ENCODE measurements around the gene RPL21.
"Not testable (repeated sequence)": the region's sequence is repeated elsewhere in the genome, so short reads cannot be mapped to it uniquely, and the experiment has no call there.

The RPL21 gene

GRCh38 chr13:27289011-27289665, 37.8 kb downstream of the RPL21 start:
- no peak for DNase-seq (ENCODE audit: low spot score)

- DNase-seq (ENCODE audit: low spot score) = no peak
Measured at GRCh38 chr13:27290715-27291114, 39.4 kb downstream of the RPL21 start.

- DNase-seq (ENCODE audit: low spot score) = not testable (repeated sequence)
Measured at GRCh38 chr13:27291967-27292366, 40.6 kb downstream of the RPL21 start.

- peak; percentile 68 for DNase-seq (ENCODE audit: low spot score)
Measured at GRCh38 chr13:27293076-27293691, 41.8 kb downstream of the RPL21 start.

GRCh38 chr13:27293873-27294515, 42.6 kb downstream of the RPL21 start:
- DNase-seq (ENCODE audit: low spot score) = peak; percentile 77

- DNase-seq (ENCODE audit: low spot score) = no peak
Measured at GRCh38 chr13:27295096-27295495, 43.7 kb downstream of the RPL21 start.

- DNase-seq (ENCODE audit: low spot score) = no peak
Measured at GRCh38 chr13:27295660-27296059, 44.3 kb downstream of the RPL21 start.

- no peak for DNase-seq (ENCODE audit: low spot score)
Measured at GRCh38 chr13:27296496-27296895, 45.1 kb downstream of the RPL21 start.

- no peak for DNase-seq (ENCODE audit: low spot score)
Measured at GRCh38 chr13:27298849-27299248, 47.5 kb downstream of the RPL21 start.

GRCh38 chr13:27300406-27300805, 49.0 kb downstream of the RPL21 start:
- DNase-seq (ENCODE audit: low spot score) = not testable (repeated sequence)

- DNase-seq (ENCODE audit: low spot score) = no peak
Measured at GRCh38 chr13:27300941-27301586, 49.7 kb downstream of the RPL21 start.

- no peak for DNase-seq (ENCODE audit: low spot score)
Measured at GRCh38 chr13:27302643-27303262, 51.4 kb downstream of the RPL21 start.

- no peak for DNase-seq (ENCODE audit: low spot score)
Measured at GRCh38 chr13:27304099-27304498, 52.7 kb downstream of the RPL21 start.

GRCh38 chr13:27304611-27305010, 53.3 kb downstream of the RPL21 start:
- no peak for DNase-seq (ENCODE audit: low spot score)

Measured in germinal center (tissue), 1 donor.